Stimulated activated CD8-positive, alpha-beta memory T cell treated with anti-CD3 and anti-CD28 coated beads, Interleukin-4, amount 100 ng/mL, for 24 hours (primary cell): ENCODE results near the gene MCCD1.

Experiments
- DNase-seq: peaks from one replicate; pipeline ENCODE4 v3.0.0-alpha.2; 2020; ENCODE audit warnings: low read depth

MCCD1 gene

DNA sequence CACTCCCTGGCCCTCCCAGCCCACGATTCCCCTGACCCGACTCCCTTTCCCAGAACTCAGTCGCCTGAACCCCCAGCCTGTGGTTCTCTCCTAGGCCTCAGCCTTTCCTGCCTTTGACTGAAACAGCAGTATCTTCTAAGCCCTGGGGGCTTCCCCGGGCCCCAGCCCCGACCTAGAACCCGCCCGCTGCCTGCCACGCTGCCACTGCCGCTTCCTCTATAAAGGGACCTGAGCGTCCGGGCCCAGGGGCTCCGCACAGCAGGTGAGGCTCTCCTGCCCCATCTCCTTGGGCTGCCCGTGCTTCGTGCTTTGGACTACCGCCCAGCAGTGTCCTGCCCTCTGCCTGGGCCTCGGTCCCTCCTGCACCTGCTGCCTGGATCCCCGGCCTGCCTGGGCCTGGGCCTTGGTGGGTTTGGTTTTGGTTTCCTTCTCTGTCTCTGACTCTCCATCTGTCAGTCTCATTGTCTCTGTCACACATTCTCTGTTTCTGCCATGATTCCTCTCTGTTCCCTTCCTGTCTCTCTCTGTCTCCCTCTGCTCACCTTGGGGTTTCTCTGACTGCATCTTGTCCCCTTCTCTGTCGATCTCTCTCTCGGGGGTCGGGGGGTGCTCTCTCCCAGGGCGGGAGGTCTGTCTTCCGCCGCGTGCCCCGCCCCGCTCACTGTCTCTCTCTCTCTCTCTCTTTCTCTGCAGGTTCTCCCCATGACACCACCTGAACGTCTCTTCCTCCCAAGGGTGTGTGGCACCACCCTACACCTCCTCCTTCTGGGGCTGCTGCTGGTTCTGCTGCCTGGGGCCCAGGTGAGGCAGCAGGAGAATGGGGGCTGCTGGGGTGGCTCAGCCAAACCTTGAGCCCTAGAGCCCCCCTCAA is 43.5 kb downstream of the MCCD1 start, which contains the start of gene LTA:
Gene LTA (plus strand): TSS at position 249 of the 871 bp plus-strand sequence. CDS start 454 bp downstream, at position 703.
- peak; percentile 73 for DNase-seq

DNA sequence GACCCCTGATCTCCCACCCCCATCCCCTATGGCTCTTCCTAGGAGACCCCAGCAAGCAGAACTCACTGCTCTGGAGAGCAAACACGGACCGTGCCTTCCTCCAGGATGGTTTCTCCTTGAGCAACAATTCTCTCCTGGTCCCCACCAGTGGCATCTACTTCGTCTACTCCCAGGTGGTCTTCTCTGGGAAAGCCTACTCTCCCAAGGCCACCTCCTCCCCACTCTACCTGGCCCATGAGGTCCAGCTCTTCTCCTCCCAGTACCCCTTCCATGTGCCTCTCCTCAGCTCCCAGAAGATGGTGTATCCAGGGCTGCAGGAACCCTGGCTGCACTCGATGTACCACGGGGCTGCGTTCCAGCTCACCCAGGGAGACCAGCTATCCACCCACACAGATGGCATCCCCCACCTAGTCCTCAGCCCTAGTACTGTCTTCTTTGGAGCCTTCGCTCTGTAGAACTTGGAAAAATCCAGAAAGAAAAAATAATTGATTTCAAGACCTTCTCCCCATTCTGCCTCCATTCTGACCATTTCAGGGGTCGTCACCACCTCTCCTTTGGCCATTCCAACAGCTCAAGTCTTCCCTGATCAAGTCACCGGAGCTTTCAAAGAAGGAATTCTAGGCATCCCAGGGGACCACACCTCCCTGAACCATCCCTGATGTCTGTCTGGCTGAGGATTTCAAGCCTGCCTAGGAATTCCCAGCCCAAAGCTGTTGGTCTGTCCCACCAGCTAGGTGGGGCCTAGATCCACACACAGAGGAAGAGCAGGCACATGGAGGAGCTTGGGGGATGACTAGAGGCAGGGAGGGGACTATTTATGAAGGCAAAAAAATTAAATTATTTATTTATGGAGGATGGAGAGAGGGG is 44.7 kb downstream of the MCCD1 start:
- no peak for DNase-seq

DNA sequence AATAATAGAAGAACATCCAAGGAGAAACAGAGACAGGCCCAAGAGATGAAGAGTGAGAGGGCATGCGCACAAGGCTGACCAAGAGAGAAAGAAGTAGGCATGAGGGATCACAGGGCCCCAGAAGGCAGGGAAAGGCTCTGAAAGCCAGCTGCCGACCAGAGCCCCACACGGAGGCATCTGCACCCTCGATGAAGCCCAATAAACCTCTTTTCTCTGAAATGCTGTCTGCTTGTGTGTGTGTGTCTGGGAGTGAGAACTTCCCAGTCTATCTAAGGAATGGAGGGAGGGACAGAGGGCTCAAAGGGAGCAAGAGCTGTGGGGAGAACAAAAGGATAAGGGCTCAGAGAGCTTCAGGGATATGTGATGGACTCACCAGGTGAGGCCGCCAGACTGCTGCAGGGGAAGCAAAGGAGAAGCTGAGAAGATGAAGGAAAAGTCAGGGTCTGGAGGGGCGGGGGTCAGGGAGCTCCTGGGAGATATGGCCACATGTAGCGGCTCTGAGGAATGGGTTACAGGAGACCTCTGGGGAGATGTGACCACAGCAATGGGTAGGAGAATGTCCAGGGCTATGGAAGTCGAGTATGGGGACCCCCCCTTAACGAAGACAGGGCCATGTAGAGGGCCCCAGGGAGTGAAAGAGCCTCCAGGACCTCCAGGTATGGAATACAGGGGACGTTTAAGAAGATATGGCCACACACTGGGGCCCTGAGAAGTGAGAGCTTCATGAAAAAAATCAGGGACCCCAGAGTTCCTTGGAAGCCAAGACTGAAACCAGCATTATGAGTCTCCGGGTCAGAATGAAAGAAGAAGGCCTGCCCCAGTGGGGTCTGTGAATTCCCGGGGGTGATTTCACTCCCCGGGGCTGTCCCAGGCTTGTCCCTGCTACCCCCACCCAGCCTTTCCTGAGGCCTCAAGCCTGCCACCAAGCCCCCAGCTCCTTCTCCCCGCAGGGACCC is 45.6 kb downstream of the MCCD1 start:
- DNase-seq = no peak

DNA sequence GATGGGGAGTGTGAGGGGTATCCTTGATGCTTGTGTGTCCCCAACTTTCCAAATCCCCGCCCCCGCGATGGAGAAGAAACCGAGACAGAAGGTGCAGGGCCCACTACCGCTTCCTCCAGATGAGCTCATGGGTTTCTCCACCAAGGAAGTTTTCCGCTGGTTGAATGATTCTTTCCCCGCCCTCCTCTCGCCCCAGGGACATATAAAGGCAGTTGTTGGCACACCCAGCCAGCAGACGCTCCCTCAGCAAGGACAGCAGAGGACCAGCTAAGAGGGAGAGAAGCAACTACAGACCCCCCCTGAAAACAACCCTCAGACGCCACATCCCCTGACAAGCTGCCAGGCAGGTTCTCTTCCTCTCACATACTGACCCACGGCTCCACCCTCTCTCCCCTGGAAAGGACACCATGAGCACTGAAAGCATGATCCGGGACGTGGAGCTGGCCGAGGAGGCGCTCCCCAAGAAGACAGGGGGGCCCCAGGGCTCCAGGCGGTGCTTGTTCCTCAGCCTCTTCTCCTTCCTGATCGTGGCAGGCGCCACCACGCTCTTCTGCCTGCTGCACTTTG is 46.7 kb downstream of the MCCD1 start, which contains the start of gene TNF:
Gene TNF (plus strand): TSS at position 231 of the 567 bp plus-strand sequence. CDS start 177 bp downstream, at position 408.
- peak; percentile 67 for DNase-seq

DNA sequence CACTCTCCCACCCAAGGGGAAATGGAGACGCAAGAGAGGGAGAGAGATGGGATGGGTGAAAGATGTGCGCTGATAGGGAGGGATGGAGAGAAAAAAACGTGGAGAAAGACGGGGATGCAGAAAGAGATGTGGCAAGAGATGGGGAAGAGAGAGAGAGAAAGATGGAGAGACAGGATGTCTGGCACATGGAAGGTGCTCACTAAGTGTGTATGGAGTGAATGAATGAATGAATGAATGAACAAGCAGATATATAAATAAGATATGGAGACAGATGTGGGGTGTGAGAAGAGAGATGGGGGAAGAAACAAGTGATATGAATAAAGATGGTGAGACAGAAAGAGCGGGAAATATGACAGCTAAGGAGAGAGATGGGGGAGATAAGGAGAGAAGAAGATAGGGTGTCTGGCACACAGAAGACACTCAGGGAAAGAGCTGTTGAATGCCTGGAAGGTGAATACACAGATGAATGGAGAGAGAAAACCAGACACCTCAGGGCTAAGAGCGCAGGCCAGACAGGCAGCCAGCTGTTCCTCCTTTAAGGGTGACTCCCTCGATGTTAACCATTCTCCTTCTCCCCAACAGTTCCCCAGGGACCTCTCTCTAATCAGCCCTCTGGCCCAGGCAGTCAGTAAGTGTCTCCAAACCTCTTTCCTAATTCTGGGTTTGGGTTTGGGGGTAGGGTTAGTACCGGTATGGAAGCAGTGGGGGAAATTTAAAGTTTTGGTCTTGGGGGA is 47.4 kb downstream of the MCCD1 start:
- no peak for DNase-seq

DNA sequence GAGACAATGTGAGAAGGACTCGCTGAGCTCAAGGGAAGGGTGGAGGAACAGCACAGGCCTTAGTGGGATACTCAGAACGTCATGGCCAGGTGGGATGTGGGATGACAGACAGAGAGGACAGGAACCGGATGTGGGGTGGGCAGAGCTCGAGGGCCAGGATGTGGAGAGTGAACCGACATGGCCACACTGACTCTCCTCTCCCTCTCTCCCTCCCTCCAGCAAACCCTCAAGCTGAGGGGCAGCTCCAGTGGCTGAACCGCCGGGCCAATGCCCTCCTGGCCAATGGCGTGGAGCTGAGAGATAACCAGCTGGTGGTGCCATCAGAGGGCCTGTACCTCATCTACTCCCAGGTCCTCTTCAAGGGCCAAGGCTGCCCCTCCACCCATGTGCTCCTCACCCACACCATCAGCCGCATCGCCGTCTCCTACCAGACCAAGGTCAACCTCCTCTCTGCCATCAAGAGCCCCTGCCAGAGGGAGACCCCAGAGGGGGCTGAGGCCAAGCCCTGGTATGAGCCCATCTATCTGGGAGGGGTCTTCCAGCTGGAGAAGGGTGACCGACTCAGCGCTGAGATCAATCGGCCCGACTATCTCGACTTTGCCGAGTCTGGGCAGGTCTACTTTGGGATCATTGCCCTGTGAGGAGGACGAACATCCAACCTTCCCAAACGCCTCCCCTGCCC is 48.3 kb downstream of the MCCD1 start:
- DNase-seq = no peak

DNA sequence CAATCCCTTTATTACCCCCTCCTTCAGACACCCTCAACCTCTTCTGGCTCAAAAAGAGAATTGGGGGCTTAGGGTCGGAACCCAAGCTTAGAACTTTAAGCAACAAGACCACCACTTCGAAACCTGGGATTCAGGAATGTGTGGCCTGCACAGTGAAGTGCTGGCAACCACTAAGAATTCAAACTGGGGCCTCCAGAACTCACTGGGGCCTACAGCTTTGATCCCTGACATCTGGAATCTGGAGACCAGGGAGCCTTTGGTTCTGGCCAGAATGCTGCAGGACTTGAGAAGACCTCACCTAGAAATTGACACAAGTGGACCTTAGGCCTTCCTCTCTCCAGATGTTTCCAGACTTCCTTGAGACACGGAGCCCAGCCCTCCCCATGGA is 48.8 kb downstream of the MCCD1 start:
- DNase-seq = no peak

DNA sequence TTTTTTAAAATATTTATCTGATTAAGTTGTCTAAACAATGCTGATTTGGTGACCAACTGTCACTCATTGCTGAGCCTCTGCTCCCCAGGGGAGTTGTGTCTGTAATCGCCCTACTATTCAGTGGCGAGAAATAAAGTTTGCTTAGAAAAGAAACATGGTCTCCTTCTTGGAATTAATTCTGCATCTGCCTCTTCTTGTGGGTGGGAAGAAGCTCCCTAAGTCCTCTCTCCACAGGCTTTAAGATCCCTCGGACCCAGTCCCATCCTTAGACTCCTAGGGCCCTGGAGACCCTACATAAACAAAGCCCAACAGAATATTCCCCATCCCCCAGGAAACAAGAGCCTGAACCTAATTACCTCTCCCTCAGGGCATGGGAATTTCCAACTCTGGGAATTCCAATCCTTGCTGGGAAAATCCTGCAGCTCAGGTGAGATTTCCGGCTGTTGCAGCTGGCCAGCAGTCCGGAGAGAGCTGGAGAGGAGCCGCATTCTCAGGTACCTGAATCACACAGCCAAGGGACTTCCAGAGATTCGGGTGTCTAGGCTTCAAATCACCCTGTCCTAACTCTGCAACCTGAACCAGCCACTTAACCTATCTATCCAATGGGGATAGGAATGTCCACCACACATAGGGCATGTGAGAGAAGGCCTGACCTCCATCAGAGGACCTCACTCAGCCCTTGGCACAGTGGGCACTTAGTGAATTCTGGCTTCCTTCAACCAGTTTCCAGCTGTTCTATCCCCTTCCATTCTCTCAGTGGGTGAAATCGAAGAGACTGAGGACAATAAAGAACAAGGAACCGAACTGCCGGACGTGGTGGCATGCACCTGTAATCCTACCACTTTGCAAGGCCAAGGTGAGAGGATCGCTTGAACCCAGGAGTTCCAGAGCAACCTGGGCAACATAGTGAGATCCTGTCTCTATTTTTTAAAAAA is 49.7 kb downstream of the MCCD1 start:
- DNase-seq = no peak

DNA sequence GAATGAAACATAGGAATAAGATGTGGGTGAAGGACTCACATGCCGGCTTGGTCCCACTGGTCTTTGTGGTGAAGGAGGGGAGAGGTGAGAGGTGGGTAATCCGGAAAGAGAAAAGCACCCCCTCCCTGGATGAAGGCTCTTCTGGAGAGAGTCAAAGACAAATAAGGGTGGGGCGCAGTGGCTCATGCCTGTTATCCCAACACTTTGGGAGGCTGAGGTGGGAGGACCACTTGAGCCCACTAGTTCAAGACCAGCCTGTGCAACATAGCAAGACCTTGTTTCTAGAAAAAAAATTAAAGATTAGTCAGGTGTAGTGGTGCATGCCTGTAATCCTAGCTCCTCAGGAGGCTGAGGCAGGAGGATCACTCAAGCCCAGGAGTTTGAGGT is 50.4 kb downstream of the MCCD1 start:
- DNase-seq = no peak
